Measurements from ENCODE around the gene ACAD8.
"Not testable (repeated sequence)": the region's sequence is repeated elsewhere in the genome, so short reads cannot be mapped to it uniquely, and the experiment has no call there.

Gene ACAD8

GRCh38 chr11:134283461-134284230, 30.3 kb downstream of the ACAD8 start:
- no peak for DNase-seq (ENCODE audit: insufficient read length)
- TF ChIP-seq POLR2AphosphoS5 (IDR thresholded peaks at IDR 0.05; ENCODE audit: low read depth, low read length) (no peak), TAF1 (IDR thresholded peaks at IDR 0.05; ENCODE audit: borderline replicate concordance, low read depth, low read length) (no peak), POLR2A (IDR thresholded peaks at IDR 0.05; ENCODE audit: low read depth, low read length) (no peak)
- no peak for FAIRE-seq

DNA sequence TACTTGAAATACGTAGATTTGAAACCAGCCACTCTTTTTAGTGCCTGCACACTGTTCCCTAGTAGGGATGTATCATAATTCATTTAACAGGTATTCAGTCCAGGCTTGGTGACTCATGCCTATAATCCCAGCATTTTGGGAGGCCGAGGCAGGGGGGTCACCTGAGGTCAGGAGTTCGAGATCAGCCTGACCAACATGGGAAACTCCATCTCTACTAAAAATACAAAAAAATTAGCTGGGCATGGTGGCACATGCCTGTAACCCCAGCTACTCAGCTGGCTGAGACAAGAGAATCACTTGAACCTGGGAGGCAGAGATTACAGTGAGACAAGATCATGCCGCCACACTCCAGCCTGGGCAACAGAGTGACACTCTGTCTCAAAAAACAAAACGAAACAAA, 31.0 kb downstream of the ACAD8 start:
- not testable (repeated sequence) for FAIRE-seq; DNase-seq (ENCODE audit: insufficient read length)

GRCh38 chr11:134287561-134287960, 34.2 kb downstream of the ACAD8 start:
- FAIRE-seq, result no peak
- DNase-seq (ENCODE audit: insufficient read length), result no peak
- TF ChIP-seq POLR2AphosphoS5 (IDR thresholded peaks at IDR 0.05; ENCODE audit: low read depth, low read length) (no peak), POLR2A (IDR thresholded peaks at IDR 0.05; ENCODE audit: low read depth, low read length) (no peak)

DNA sequence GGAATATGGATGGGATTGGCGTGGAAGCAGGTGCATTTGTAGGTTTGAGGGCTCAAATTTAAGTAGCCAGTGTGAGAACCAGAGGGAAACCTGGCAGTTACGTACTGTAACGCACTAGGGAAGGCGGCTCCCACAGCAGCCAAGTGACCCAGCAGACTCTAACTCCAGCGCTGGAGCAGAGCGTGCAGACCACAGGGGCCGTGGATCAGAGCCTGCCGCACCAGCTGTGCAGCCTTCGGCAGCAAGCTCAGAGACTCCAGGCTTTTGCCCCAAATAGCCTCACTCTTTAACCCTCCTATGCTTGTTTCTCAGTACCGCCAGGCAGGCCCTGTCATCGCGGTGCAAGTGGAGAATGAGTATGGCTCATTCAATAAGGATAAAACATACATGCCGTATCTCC, 35.1 kb downstream of the ACAD8 start:
- no peak for DNase-seq (ENCODE audit: insufficient read length)
- no peak for FAIRE-seq
- no peak for TF ChIP-seq POLR2A (IDR thresholded peaks at IDR 0.05; ENCODE audit: low read depth, low read length)
- TF ChIP-seq POLR2AphosphoS5 (IDR thresholded peaks at IDR 0.05; ENCODE audit: low read depth, low read length), result no peak
- no peak for TF ChIP-seq TAF1 (IDR thresholded peaks at IDR 0.05; ENCODE audit: borderline replicate concordance, low read depth, low read length)

DNA sequence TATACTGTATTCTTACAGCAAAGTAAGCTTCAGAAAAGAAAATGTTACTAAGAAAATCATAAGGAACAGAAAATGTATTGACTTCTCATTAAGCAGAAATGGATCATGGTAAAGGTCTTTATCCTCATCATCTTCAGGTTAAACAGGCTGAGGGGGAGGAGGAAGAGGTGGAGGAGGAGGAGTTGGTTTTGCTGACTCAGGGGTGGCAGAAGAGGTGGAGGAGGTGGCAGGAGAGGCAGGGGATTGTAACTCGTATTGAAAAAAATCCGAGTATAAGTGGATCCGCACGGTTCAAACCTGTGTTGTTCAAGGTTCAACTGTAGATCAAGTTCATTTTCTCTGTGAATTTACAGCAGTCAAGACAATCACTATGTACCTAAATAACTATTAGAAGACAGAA, 35.8 kb downstream of the ACAD8 start:
- TF ChIP-seq POLR2A (IDR thresholded peaks at IDR 0.05; ENCODE audit: low read depth, low read length) (no peak), TAF1 (IDR thresholded peaks at IDR 0.05; ENCODE audit: borderline replicate concordance, low read depth, low read length) (no peak), POLR2AphosphoS5 (IDR thresholded peaks at IDR 0.05; ENCODE audit: low read depth, low read length) (no peak)
- DNase-seq (ENCODE audit: insufficient read length) (no peak), FAIRE-seq (no peak)

DNA sequence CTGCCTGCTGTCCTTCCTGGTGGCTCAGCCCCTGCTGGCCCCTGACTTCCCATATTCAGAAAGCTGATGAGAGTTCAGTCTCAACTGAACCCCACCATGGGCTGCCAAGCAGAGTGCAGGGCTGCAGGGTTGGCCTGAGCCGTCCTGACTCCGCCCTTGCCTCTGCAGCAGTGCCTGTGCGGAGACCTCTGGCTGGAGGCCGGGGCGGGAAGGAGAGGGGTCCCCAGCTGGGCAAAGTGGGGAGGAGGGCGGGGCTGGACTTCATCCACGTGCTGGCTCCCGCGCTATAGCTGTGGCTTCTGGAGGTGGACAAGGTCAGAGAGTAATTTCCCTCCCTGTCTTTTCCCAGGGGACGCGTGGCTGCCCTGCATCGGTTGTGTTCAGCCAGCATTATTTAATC, 36.4 kb downstream of the ACAD8 start:
- TF ChIP-seq POLR2AphosphoS5 (IDR thresholded peaks at IDR 0.05; ENCODE audit: low read depth, low read length), result no peak
- TF ChIP-seq POLR2A (IDR thresholded peaks at IDR 0.05; ENCODE audit: low read depth, low read length), result no peak
- no peak for TF ChIP-seq TAF1 (IDR thresholded peaks at IDR 0.05; ENCODE audit: borderline replicate concordance, low read depth, low read length)
- no peak for FAIRE-seq
- DNase-seq (ENCODE audit: insufficient read length), result no peak

DNA sequence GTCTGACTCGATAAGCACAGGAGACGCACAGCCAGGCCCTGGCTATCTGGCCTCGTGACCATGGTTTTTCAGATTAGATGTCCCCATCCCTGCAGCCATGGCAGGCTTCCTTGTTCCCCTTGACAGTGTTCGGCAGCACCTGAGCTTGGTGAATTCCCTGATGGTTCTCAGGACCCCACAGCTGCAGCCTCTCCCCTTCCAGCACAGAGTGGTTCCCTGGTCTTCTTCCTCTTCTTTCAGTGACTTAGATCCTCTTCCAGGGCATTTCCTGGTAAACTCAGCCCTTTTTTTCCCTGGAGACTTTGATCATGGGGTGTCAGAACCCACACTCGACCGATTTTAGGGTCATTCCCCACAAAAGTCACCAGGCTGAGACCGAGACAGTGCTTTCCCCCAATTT, 37.3 kb downstream of the ACAD8 start:
- FAIRE-seq (no peak), DNase-seq (ENCODE audit: insufficient read length) (no peak)
- TF ChIP-seq POLR2AphosphoS5 (IDR thresholded peaks at IDR 0.05; ENCODE audit: low read depth, low read length) (no peak), POLR2A (IDR thresholded peaks at IDR 0.05; ENCODE audit: low read depth, low read length) (no peak), TAF1 (IDR thresholded peaks at IDR 0.05; ENCODE audit: borderline replicate concordance, low read depth, low read length) (no peak)

- no peak for DNase-seq (ENCODE audit: insufficient read length)
- no peak for TF ChIP-seq TAF1 (IDR thresholded peaks at IDR 0.05; ENCODE audit: borderline replicate concordance, low read depth, low read length)
- TF ChIP-seq POLR2AphosphoS5 (IDR thresholded peaks at IDR 0.05; ENCODE audit: low read depth, low read length), result no peak
- no peak for TF ChIP-seq POLR2A (IDR thresholded peaks at IDR 0.05; ENCODE audit: low read depth, low read length)
- no peak for FAIRE-seq
Observed at GRCh38 chr11:134291196-134291595, 37.8 kb downstream of the ACAD8 start.

GRCh38 chr11:134292661-134293060, 39.3 kb downstream of the ACAD8 start:
- DNase-seq (ENCODE audit: insufficient read length), result no peak
- FAIRE-seq, result no peak
- no peak for TF ChIP-seq POLR2A (IDR thresholded peaks at IDR 0.05; ENCODE audit: low read depth, low read length)
- no peak for TF ChIP-seq TAF1 (IDR thresholded peaks at IDR 0.05; ENCODE audit: borderline replicate concordance, low read depth, low read length)
- no peak for TF ChIP-seq POLR2AphosphoS5 (IDR thresholded peaks at IDR 0.05; ENCODE audit: low read depth, low read length)

DNA sequence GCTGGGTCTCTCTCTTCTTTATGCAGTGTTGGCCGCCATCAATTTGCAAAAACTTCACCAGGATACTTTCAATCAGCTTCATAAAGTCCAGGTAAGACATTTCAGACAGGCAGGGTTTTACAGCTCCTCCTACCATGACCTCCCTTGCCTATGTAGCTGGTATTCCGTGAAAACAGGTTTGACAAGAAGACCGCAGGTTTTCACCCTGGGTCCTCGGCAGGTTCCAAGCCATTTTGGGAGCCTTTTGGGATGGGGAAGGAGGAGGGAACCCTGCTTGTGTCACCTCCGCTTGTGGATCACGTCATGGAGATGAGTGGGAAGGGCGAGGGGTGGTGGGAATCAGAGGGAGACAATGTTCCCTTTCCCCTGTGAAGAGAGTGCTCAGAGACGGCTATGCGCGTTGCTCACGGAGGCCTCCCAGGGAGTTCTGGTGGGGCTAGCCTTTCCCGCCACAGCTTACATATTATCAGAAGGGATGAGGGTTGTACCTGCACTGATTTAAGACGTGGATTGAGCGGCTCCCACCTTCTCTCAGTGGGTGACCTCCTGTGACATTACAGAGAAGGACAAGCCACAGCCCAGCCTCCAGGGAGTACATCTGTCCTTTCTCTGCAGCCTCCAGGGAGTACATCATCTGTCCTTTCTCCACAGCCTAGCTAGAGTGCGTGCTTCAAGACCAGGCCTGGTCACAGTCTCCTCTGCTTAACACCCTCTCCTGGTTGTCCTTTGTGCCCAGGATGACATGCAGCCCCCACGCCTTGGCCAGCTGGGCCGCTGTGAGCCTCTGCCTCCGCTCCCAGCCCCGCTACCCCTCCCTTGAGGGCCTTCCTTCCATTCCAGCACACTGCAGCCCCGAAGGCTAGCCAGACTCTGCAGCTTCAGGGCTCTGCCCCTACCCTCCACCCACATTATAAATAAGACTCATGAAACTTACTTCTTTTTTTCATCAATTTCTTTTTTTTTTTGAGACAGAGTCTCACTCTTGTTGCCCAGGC, 40.0 kb downstream of the ACAD8 start:
- DNase-seq (ENCODE audit: insufficient read length) (no peak), FAIRE-seq (no peak)
- TF ChIP-seq TAF1 (IDR thresholded peaks at IDR 0.05; ENCODE audit: borderline replicate concordance, low read depth, low read length), result no peak

- no peak for TF ChIP-seq TAF1 (IDR thresholded peaks at IDR 0.05; ENCODE audit: borderline replicate concordance, low read depth, low read length)
- TF ChIP-seq POLR2A (IDR thresholded peaks at IDR 0.05; ENCODE audit: low read depth, low read length), result no peak
- TF ChIP-seq POLR2AphosphoS5 (IDR thresholded peaks at IDR 0.05; ENCODE audit: low read depth, low read length), result no peak
- FAIRE-seq, result no peak
- DNase-seq (ENCODE audit: insufficient read length), result no peak
Observed at GRCh38 chr11:134294664-134295063, 41.3 kb downstream of the ACAD8 start.

DNA sequence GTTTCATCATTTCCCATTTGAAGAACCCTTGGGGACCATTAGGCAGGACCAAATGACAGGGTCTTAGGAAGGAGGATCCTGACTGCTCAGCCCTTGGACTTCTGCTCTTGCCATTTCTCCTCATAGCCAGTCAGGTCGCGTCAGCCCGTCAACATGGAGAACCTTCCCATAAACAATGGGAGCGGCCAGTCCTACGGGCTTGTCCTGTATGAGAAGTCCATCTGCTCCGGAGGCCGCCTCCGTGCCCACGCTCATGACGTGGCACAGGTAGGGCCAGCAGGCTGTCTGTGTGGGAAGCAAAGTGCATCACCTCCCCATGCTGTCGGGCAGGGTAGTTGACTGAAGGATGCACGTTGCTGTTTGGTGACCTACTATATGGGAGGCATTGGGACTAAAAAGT, 58.9 kb downstream of the ACAD8 start:
- no peak for DNase-seq (ENCODE audit: insufficient read length)
- TF ChIP-seq TAF1 (IDR thresholded peaks at IDR 0.05; ENCODE audit: borderline replicate concordance, low read depth, low read length) (no peak), POLR2AphosphoS5 (IDR thresholded peaks at IDR 0.05; ENCODE audit: low read depth, low read length) (no peak), POLR2A (IDR thresholded peaks at IDR 0.05; ENCODE audit: low read depth, low read length) (no peak)
- no peak for FAIRE-seq
